ENCODE measurements around the gene PKIB. TPM values are rescaled to one million over a fixed set of nuclear protein-coding genes. Genes with fewer than 3 reads are reported as not detected.

Gene PKIB
- total RNA-seq, 2 donors from 2014 or later = 2.6 to 12.8 TPM

GRCh38 chr6:122695188-122695587 lies 85.0 kb downstream of the PKIB start:
- no peak for DNase-seq (ENCODE audit: low spot score)
- Histone ChIP-seq H3K4me3 (no peak overlapping the region), H3K9me3 (no peaks in the 10 kb centered on the region), H3K36me3 (no peaks in the 10 kb centered on the region), H3K27me3 (replicated peaks; ENCODE audit: insufficient read depth) (no peaks in the 10 kb centered on the region), H3K4me1 (replicated peaks) (no peaks in the 10 kb centered on the region), H3K27ac (no peak overlapping the region)
- TF ChIP-seq POLR2AphosphoS5 (IDR thresholded peaks at IDR 0.05) (no peak), CTCF (IDR thresholded peaks at IDR 0.05) (no peak), POLR2A (IDR thresholded peaks at IDR 0.05) (no peak)
- intact Hi-C loops (cut with DNase I) = no loop called here
- WGBS = 63% methylated on average over 3 of the region's 3 CpGs

GRCh38 chr6:122696079-122696478 lies 85.9 kb downstream of the PKIB start:
- H3K9me3 ChIP-seq = no peaks in the 10 kb centered on the region
- DNase-seq (ENCODE audit: low spot score) = no peak
- no peak overlapping the region for H3K4me3 ChIP-seq
- H3K36me3 ChIP-seq = no peaks in the 10 kb centered on the region
- H3K4me1 ChIP-seq (replicated peaks) = no peaks in the 10 kb centered on the region
- no peaks in the 10 kb centered on the region for H3K27me3 ChIP-seq (replicated peaks; ENCODE audit: insufficient read depth)
- intact Hi-C loops (cut with DNase I) = no loop called here
- 34% methylated on average over 2 of the region's 2 CpGs for WGBS
- H3K27ac ChIP-seq = no peak overlapping the region
- TF ChIP-seq CTCF (IDR thresholded peaks at IDR 0.05) (no peak), POLR2A (IDR thresholded peaks at IDR 0.05) (no peak), POLR2AphosphoS5 (IDR thresholded peaks at IDR 0.05) (no peak)

- no peaks in the 10 kb centered on the region for H3K4me1 ChIP-seq (replicated peaks)
- TF ChIP-seq CTCF (IDR thresholded peaks at IDR 0.05) = no peak
- TF ChIP-seq POLR2A (IDR thresholded peaks at IDR 0.05) = no peak
- TF ChIP-seq POLR2AphosphoS5 (IDR thresholded peaks at IDR 0.05) = no peak
- intact Hi-C loops (cut with DNase I) = no loop called here
- DNase-seq (ENCODE audit: low spot score) = no peak
- H3K27me3 ChIP-seq (replicated peaks; ENCODE audit: insufficient read depth) = no peaks in the 10 kb centered on the region
- no peak overlapping the region for H3K27ac ChIP-seq
- no peak overlapping the region for H3K4me3 ChIP-seq
- H3K36me3 ChIP-seq = no peaks in the 10 kb centered on the region
- H3K9me3 ChIP-seq = no peaks in the 10 kb centered on the region
Measured at GRCh38 chr6:122696853-122697252, 86.6 kb downstream of the PKIB start.

GRCh38 chr6:122697458-122697857 lies 87.3 kb downstream of the PKIB start:
- Histone ChIP-seq H3K4me3 (no peak overlapping the region), H3K9me3 (no peaks in the 10 kb centered on the region), H3K36me3 (no peaks in the 10 kb centered on the region), H3K27me3 (replicated peaks; ENCODE audit: insufficient read depth) (no peaks in the 10 kb centered on the region), H3K4me1 (replicated peaks) (no peaks in the 10 kb centered on the region), H3K27ac (no peak overlapping the region)
- TF ChIP-seq CTCF (IDR thresholded peaks at IDR 0.05) (no peak), POLR2AphosphoS5 (IDR thresholded peaks at IDR 0.05) (no peak), POLR2A (IDR thresholded peaks at IDR 0.05) (no peak)
- DNase-seq (ENCODE audit: low spot score) = no peak
- intact Hi-C loops (cut with DNase I) = no loop called here
- WGBS = 59% methylated on average over 1 of the region's 1 CpG

GRCh38 chr6:122701666-122702065 lies 91.5 kb downstream of the PKIB start:
- intact Hi-C loops (cut with DNase I) = no loop called here
- H3K36me3 ChIP-seq = no peaks in the 10 kb centered on the region
- H3K27ac ChIP-seq = no peak overlapping the region
- DNase-seq (ENCODE audit: low spot score) = no peak
- H3K4me1 ChIP-seq (replicated peaks) = no peaks in the 10 kb centered on the region
- TF ChIP-seq POLR2AphosphoS5 (IDR thresholded peaks at IDR 0.05) (no peak), POLR2A (IDR thresholded peaks at IDR 0.05) (no peak), CTCF (IDR thresholded peaks at IDR 0.05) (no peak)
- no peaks in the 10 kb centered on the region for H3K27me3 ChIP-seq (replicated peaks; ENCODE audit: insufficient read depth)
- H3K4me3 ChIP-seq = no peak overlapping the region
- 100% methylated on average over 1 of the region's 1 CpG for WGBS
- no peaks in the 10 kb centered on the region for H3K9me3 ChIP-seq
